Gastrocnemius medialis (tissue), 4 donors: ENCODE results near the gene TRPC3. TPM values are rescaled to one million over a fixed set of nuclear protein-coding genes. Genes with fewer than 3 reads are reported as not detected.
"Not testable (repeated sequence)": the region's sequence is repeated elsewhere in the genome, so short reads cannot be mapped to it uniquely, and the experiment has no call there.

Experiments used
- ATAC-seq, 2 donors: fragments of 150-250 bp; one replicate each; pipeline ENCODE4 v1.9.1; 2016
- DNase-seq, 2 donors: peaks; one replicate each; pipeline ENCODE4 v3.0.0-alpha.2; 2019
- H3K27ac ChIP-seq, 4 donors: fragments of 200-600 bp; sonication (generic); 1 replicate in 1 of 4; 2 replicates in 3 of 4; pipeline ENCODE4 v1.5.1; 2016 to 2018; ENCODE audit warnings: mild to moderate bottlenecking in 2 of 4, moderate library complexity in 1 of 4
- H3K27me3 ChIP-seq, 3 donors: fragments of 200-600 bp; sonication (generic) in 2 of 3; 1 replicate in 1 of 3; 2 replicates in 2 of 3; pipeline versions ENCODE4 v1.5.1 to v1.6.0; 2016 to 2019; ENCODE audit warnings: mild to moderate bottlenecking in 1 of 3, moderate library complexity in 1 of 3
- H3K36me3 ChIP-seq, 2 donors: fragments of 200-600 bp; sonication (generic) in 1 of 2; one replicate each; pipeline ENCODE4 v1.5.1; 2017 to 2018
- H3K4me1 ChIP-seq, 2 donors: fragments of 200-600 bp; sonication (generic) in 1 of 2; one replicate each; pipeline ENCODE4 v1.5.1; 2016 to 2017; ENCODE audit warnings: mild to moderate bottlenecking in 2 of 2
- H3K4me3 ChIP-seq, 4 donors: fragments of 200-600 bp; sonication (generic) in 3 of 4; 1 replicate in 1 of 4; 2 replicates in 3 of 4; pipeline ENCODE4 v1.5.1; 2016 to 2019; ENCODE audit warnings: mild to moderate bottlenecking in 2 of 4
- H3K9me3 ChIP-seq, 3 donors: fragments of 200-600 bp; sonication (generic) in 2 of 3; 1 replicate in 1 of 3; 2 replicates in 2 of 3; pipeline ENCODE4 v1.5.1; 2016 to 2019
- CTCF ChIP-seq, 5 experiments: fragments of 450-650 bp in 3 of 5; fragments of 200-600 bp in 2 of 5; sonication (generic) in 2 of 5; IDR thresholded peaks in 4 of 5; conservative IDR thresholded peaks in 1 of 5; 1 replicate in 4 of 5; 2 replicates in 1 of 5; pipeline ENCODE4 v1.5.1; 2016 to 2019; ENCODE audit warnings: antibody characterized with exemption in 5 of 5, mild to moderate bottlenecking in 3 of 5, moderate library complexity in 3 of 5
- POLR2A ChIP-seq, 2 donors: fragments of 450-650 bp; IDR thresholded peaks; one replicate each; pipeline ENCODE4 v1.6.1; 2017; ENCODE audit warnings: antibody characterized with exemption in 2 of 2, mild to moderate bottlenecking in 2 of 2, moderate library complexity in 2 of 2
- in situ Hi-C, 4 donors: fragments of 200-750 bp; cut with MboI; loops; one replicate each; pipeline versions ENCODE4 v1.15.0 to v1.8.0; 2017; ENCODE audit warnings: low sequenced_read_pairs in 4 of 4
- intact Hi-C: fragments of 100-400 bp; cut with DNase I; formaldehyde crosslinking; loops from one replicate; pipeline ENCODE4 v1.15.1; 2023; ENCODE audit warnings: low total_unique reads
- total RNA-seq, 4 donors: library from RNA; depleted of rRNA; stranded (reverse); fragments of >200 nt; gene quantifications; one replicate each; pipeline versions ENCODE4 v1.1.0 to v1.2.3, GENCODE V29; 2016

Gene TRPC3
- total RNA-seq, 4 donors from 2014 or later = 0.09 TPM; not detected in 3

GRCh38 chr4:121932212-121932974, 19.5 kb downstream of the TRPC3 start:
- DNase-seq (no peak), ATAC-seq (no peak)
- in situ Hi-C loops = no loop called here
- Histone ChIP-seq H3K27ac (no peak overlapping the region), H3K9me3 (no peaks in the 10 kb centered on the region), H3K4me3 (no peak overlapping the region), H3K4me1 (no peaks in the 10 kb centered on the region), H3K36me3 (no peaks in the 10 kb centered on the region), H3K27me3 (no peaks in the 10 kb centered on the region)
- TF ChIP-seq POLR2A (IDR thresholded peaks at IDR 0.05) (no peak), CTCF (IDR thresholded peaks at IDR 0.05 in 4 of 5, conservative IDR thresholded peaks at IDR 0.05 in 1 of 5) (no peak)
- intact Hi-C loops = no loop called here

GRCh38 chr4:121930304-121930703, 21.6 kb downstream of the TRPC3 start:
- ATAC-seq (no peak), DNase-seq (no peak)
- in situ Hi-C loops (no loop called here), intact Hi-C loops (no loop called here)
- TF ChIP-seq CTCF (IDR thresholded peaks at IDR 0.05 in 4 of 5, conservative IDR thresholded peaks at IDR 0.05 in 1 of 5) (no peak), POLR2A (IDR thresholded peaks at IDR 0.05) (no peak)
- Histone ChIP-seq H3K27ac (no peak overlapping the region), H3K36me3 (no peaks in the 10 kb centered on the region), H3K9me3 (no peaks in the 10 kb centered on the region), H3K4me1 (no peaks in the 10 kb centered on the region), H3K27me3 (no peaks in the 10 kb centered on the region), H3K4me3 (no peak overlapping the region)

GRCh38 chr4:121927948-121928347, 23.9 kb downstream of the TRPC3 start:
- H3K4me3 ChIP-seq = no peak overlapping the region
- TF ChIP-seq CTCF (IDR thresholded peaks at IDR 0.05 in 4 of 5, conservative IDR thresholded peaks at IDR 0.05 in 1 of 5) = no peak
- TF ChIP-seq POLR2A (IDR thresholded peaks at IDR 0.05) = no peak
- H3K9me3 ChIP-seq = no peaks in the 10 kb centered on the region
- no peak overlapping the region for H3K27ac ChIP-seq
- intact Hi-C loops (no loop called here), in situ Hi-C loops (no loop called here)
- ATAC-seq = no peak
- no peaks in the 10 kb centered on the region for H3K36me3 ChIP-seq
- H3K27me3 ChIP-seq = no peaks in the 10 kb centered on the region
- no peaks in the 10 kb centered on the region for H3K4me1 ChIP-seq
- DNase-seq = no peak

GRCh38 chr4:121926490-121926889, 25.4 kb downstream of the TRPC3 start:
- H3K27ac ChIP-seq, H3K36me3 ChIP-seq, DNase-seq, ATAC-seq, H3K27me3 ChIP-seq, H3K9me3 ChIP-seq, in situ Hi-C loops, H3K4me3 ChIP-seq, intact Hi-C loops, H3K4me1 ChIP-seq: not testable (repeated sequence)

- TF ChIP-seq POLR2A (IDR thresholded peaks at IDR 0.05) = no peak
- no peak for TF ChIP-seq CTCF (IDR thresholded peaks at IDR 0.05 in 4 of 5, conservative IDR thresholded peaks at IDR 0.05 in 1 of 5)
- Histone ChIP-seq H3K4me3 (no peak overlapping the region), H3K36me3 (no peaks in the 10 kb centered on the region), H3K27ac (no peak overlapping the region), H3K9me3 (no peaks in the 10 kb centered on the region), H3K4me1 (no peaks in the 10 kb centered on the region), H3K27me3 (no peaks in the 10 kb centered on the region)
- ATAC-seq (no peak), DNase-seq (no peak)
- intact Hi-C loops (no loop called here), in situ Hi-C loops (no loop called here)
These were observed 28.6 kb downstream of the TRPC3 start for GRCh38 chr4:121923306-121923705.
